H1 (cell line): ENCODE results near the gene PDYN.

Experiments
- BACH1 ChIP-seq: IDR thresholded peaks from 2 replicates; pipeline ENCODE4 v1.6.1; 2012; ENCODE audit warnings: low read length, improper control_type of control experiment
- NANOG ChIP-seq: IDR thresholded peaks from 2 replicates; pipeline ENCODE4 v1.6.1; 2011; ENCODE audit warnings: low read length, low read depth, mild to moderate bottlenecking, inconsistent platforms; ENCODE audit not compliant: insufficient read depth, poor library complexity, severe bottlenecking

GRCh38 chr20:1934721-1935573 is 58.9 kb downstream of the PDYN start:
- no peak for TF ChIP-seq BACH1
- no peak for TF ChIP-seq NANOG
